ENCODE data around the gene CT83. TPM values are rescaled to one million over a fixed set of nuclear protein-coding genes. Genes with fewer than 3 reads are reported as not detected.

Gene CT83
- total RNA-seq, 1 experiment from 2014 or later = not detected

DNA sequence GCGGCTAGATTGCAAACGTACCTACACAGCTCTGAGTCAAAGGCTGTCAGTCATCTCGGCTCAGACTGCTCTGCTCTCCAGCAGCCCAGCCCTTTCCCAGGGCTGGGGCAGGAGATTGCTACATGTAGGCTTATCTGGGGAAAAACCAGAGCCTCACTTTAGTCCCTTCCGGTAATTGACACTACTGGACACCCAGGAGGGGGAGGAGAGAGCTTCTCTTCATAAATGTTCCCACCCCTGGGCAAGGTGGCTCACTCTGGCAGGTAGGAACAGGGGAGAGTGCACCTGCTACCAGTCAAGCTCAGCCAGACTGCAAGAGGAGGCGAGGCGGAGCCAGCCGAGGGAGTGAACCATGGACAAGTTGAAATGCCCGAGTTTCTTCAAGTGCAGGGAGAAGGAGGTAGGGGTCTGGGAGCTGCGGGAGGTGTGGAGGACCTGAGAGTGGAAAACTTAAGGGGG lies 26.4 kb downstream of the CT83 start, which contains the start of gene SLC6A14:
TSS of gene SLC6A14 (plus strand) at position 249 of the 459 bp plus-strand sequence. CDS start at position 353, 104 bp downstream.
- Histone ChIP-seq H2AFZ (ENCODE audit: low read depth, low read length, poor library complexity, severe bottlenecking) (no peak within 1 kb of the TSS), H3K36me3 (ENCODE audit: control insufficient read depth in 1 of 2, insufficient read depth in 2 of 2, low read length in 2 of 2) (no peaks in the 10 kb centered on the region), H3K27ac (ENCODE audit: low read depth, low read length) (no peak within 1 kb of the TSS), H3K4me1 (ENCODE audit: control insufficient read depth in 1 of 2, insufficient read depth in 2 of 2, low read length in 2 of 2) (no peaks in the 10 kb centered on the region), H3K4me2 (ENCODE audit: low read length) (no peak within 1 kb of the TSS), H3K9ac (ENCODE audit: low read length) (no peak within 1 kb of the TSS), H3K4me3 (replicated peaks in 1 of 2; ENCODE audit: low read depth in 1 of 2, low read length in 2 of 2) (no peak within 1 kb of the TSS), H3K79me2 (ENCODE audit: insufficient read depth, low read length) (no peaks in the 10 kb centered on the region), H3K27me3 (ENCODE audit: insufficient read depth, low read length) (no peaks in the 10 kb centered on the region), H4K20me1 (ENCODE audit: insufficient read depth) (no peaks in the 10 kb centered on the region), H3K9me3 (ENCODE audit: control insufficient read depth in 1 of 2, insufficient read depth in 1 of 2, low read depth in 1 of 2, low read length in 2 of 2) (no peaks in the 10 kb centered on the region), H3K9me2 (ENCODE audit: insufficient read depth) (no peaks in the 10 kb centered on the region)
- TF ChIP-seq EZH2phosphoT487 (IDR thresholded peaks at IDR 0.05; ENCODE audit: borderline replicate concordance) (no peak), ATF3 (IDR thresholded peaks at IDR 0.05) (no peak), POLR2A (IDR thresholded peaks at IDR 0.05; ENCODE audit: borderline replicate concordance, extremely low read depth, insufficient read depth, insufficient read length) (no peak), ZNF274 (IDR thresholded peaks at IDR 0.05; ENCODE audit: low read depth, low read length) (no peak)
- DNase-seq (ENCODE audit: low read depth, low spot score) = no peak
- intact Hi-C loops (cut with micrococcal nuclease) = no loop called here
- no peak for ATAC-seq
- ChIA-PET RAD21 (ENCODE audit: low non-redundant PET in 1 of 2, low total read pairs in 2 of 2, uncharacterized antibody in 2 of 2, unreplicated experiment in 2 of 2) (no interaction called here), POLR2A (no interaction called here), CTCF (no interaction called here)
- no TSS peak for BruUV-seq (replicated peaks)

- Histone ChIP-seq H3K4me2 (ENCODE audit: low read length) (no peak overlapping the region), H3K4me3 (replicated peaks in 1 of 2; ENCODE audit: low read depth in 1 of 2, low read length in 2 of 2) (no peak overlapping the region), H3K36me3 (ENCODE audit: control insufficient read depth in 1 of 2, insufficient read depth in 2 of 2, low read length in 2 of 2) (no peaks in the 10 kb centered on the region), H3K9me3 (ENCODE audit: control insufficient read depth in 1 of 2, insufficient read depth in 1 of 2, low read depth in 1 of 2, low read length in 2 of 2) (no peaks in the 10 kb centered on the region), H3K27me3 (ENCODE audit: insufficient read depth, low read length) (no peaks in the 10 kb centered on the region), H3K9me2 (ENCODE audit: insufficient read depth) (no peaks in the 10 kb centered on the region), H4K20me1 (ENCODE audit: insufficient read depth) (no peaks in the 10 kb centered on the region), H2AFZ (ENCODE audit: low read depth, low read length, poor library complexity, severe bottlenecking) (no peak overlapping the region), H3K79me2 (ENCODE audit: insufficient read depth, low read length) (no peaks in the 10 kb centered on the region), H3K4me1 (ENCODE audit: control insufficient read depth in 1 of 2, insufficient read depth in 2 of 2, low read length in 2 of 2) (no peaks in the 10 kb centered on the region), H3K27ac (ENCODE audit: low read depth, low read length) (no peak overlapping the region), H3K9ac (ENCODE audit: low read length) (no peak overlapping the region)
- intact Hi-C loops (cut with micrococcal nuclease) = no loop called here
- ATAC-seq (no peak), DNase-seq (ENCODE audit: low read depth, low spot score) (no peak)
- POLR2A ChIA-PET = no interaction called here
- RAD21 ChIA-PET (ENCODE audit: low non-redundant PET in 1 of 2, low total read pairs in 2 of 2, uncharacterized antibody in 2 of 2, unreplicated experiment in 2 of 2) = no interaction called here
- CTCF ChIA-PET = no interaction called here
- no TSS peak for BruUV-seq (replicated peaks)
- TF ChIP-seq CTCF (IDR thresholded peaks at IDR 0.05 in 2 of 3, conservative IDR thresholded peaks at IDR 0.05 in 1 of 3; ENCODE audit: borderline replicate concordance in 1 of 3, insufficient read depth in 1 of 3, low read depth in 2 of 3, low read length in 2 of 3) (no peak), TCF7L2 (IDR thresholded peaks at IDR 0.05; ENCODE audit: borderline replicate concordance, extremely low read depth, insufficient read depth, insufficient read length) (no peak), SIN3A (IDR thresholded peaks at IDR 0.05; ENCODE audit: low read depth) (no peak), EZH2phosphoT487 (IDR thresholded peaks at IDR 0.05; ENCODE audit: borderline replicate concordance) (no peak), JUND (IDR thresholded peaks at IDR 0.05) (no peak), MAX (IDR thresholded peaks at IDR 0.05) (no peak), POLR2A (IDR thresholded peaks at IDR 0.05; ENCODE audit: borderline replicate concordance, extremely low read depth, insufficient read depth, insufficient read length) (no peak), CBX3 (IDR thresholded peaks at IDR 0.05; ENCODE audit: low read depth) (no peak), YY1 (IDR thresholded peaks at IDR 0.05; ENCODE audit: extremely low read depth, insufficient replicate concordance, low read depth, low read length) (no peak), EGR1 (IDR thresholded peaks at IDR 0.05; ENCODE audit: low read depth) (no peak), SP1 (IDR thresholded peaks at IDR 0.05; ENCODE audit: low read depth) (no peak)
- TF ChIP-seq, protein P1, sequence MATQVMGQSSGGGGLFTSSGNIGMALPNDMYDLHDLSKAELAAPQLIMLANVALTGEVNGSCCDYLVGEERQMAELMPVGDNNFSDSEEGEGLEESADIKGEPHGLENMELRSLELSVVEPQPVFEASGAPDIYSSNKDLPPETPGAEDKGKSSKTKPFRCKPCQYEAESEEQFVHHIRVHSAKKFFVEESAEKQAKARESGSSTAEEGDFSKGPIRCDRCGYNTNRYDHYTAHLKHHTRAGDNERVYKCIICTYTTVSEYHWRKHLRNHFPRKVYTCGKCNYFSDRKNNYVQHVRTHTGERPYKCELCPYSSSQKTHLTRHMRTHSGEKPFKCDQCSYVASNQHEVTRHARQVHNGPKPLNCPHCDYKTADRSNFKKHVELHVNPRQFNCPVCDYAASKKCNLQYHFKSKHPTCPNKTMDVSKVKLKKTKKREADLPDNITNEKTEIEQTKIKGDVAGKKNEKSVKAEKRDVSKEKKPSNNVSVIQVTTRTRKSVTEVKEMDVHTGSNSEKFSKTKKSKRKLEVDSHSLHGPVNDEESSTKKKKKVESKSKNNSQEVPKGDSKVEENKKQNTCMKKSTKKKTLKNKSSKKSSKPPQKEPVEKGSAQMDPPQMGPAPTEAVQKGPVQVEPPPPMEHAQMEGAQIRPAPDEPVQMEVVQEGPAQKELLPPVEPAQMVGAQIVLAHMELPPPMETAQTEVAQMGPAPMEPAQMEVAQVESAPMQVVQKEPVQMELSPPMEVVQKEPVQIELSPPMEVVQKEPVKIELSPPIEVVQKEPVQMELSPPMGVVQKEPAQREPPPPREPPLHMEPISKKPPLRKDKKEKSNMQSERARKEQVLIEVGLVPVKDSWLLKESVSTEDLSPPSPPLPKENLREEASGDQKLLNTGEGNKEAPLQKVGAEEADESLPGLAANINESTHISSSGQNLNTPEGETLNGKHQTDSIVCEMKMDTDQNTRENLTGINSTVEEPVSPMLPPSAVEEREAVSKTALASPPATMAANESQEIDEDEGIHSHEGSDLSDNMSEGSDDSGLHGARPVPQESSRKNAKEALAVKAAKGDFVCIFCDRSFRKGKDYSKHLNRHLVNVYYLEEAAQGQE (IDR thresholded peaks at IDR 0.05; ENCODE audit: low read depth) = no peak
Observed at GRCh38 chrX:116435597-116435996, 27.2 kb downstream of the CT83 start.
